ENCODE data around the gene IFIT1. TPM values are rescaled to one million over a fixed set of nuclear protein-coding genes. Genes with fewer than 3 reads are reported as not detected.
A peak's percentile ranks its signal among the peaks of the same experiment; 100 is the strongest.
"Not testable (repeated sequence)": the region's sequence is repeated elsewhere in the genome, so short reads cannot be mapped to it uniquely, and the experiment has no call there.

IFIT1 gene, protein sequence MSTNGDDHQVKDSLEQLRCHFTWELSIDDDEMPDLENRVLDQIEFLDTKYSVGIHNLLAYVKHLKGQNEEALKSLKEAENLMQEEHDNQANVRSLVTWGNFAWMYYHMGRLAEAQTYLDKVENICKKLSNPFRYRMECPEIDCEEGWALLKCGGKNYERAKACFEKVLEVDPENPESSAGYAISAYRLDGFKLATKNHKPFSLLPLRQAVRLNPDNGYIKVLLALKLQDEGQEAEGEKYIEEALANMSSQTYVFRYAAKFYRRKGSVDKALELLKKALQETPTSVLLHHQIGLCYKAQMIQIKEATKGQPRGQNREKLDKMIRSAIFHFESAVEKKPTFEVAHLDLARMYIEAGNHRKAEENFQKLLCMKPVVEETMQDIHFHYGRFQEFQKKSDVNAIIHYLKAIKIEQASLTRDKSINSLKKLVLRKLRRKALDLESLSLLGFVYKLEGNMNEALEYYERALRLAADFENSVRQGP
- polyA plus RNA-seq (2013, experiment 1 of 2) = 4.0 TPM
- 6.5 TPM for polyA plus RNA-seq (2013, experiment 2 of 2)

DNA sequence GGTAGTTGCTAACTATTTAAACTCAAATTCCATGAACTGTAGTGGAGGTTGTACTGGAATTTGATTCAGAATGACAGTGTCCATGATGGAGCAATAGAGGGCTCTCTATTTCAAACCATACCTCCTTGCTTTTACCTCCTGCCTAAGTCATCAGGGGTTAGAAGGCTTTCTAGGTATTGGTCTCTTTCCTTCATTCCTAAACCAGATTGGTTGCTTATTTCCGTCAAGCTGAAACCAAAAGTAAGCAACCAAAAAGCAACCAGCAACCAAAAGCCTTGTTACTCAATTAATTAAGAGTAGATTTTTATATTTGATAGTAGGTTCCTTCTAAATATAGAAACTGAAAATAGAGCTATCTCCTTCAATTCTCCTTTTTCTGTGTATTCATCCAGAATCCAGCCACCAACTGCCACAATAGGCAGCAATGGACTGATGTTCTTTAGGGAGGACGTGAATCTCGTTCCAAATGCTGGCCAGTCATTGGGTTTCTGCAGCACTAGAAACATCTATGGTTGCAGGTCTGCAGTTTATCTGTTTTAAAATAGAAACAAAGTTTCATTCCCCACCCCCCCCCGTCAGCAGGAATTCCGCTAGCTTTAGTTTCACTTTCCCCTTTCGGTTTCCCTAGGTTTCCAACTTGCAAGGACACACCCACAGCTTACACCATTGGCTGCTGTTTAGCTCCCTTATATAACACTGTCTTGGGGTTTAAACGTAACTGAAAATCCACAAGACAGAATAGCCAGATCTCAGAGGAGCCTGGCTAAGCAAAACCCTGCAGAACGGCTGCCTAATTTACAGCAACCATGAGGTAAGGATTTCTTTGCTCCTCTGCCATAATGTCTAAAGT lies at the start of gene IFIT1:
Gene IFIT1, plus strand, starts transcription at position 717 of the 850 bp plus-strand sequence. Its CDS starts 90 bp downstream, at position 807.
- Histone ChIP-seq H3K27me3 (ENCODE audit: insufficient read depth, low read length) (no peaks in the 10 kb centered on the region), H3K4me1 (ENCODE audit: insufficient read depth, low read length) (peaks cover 20% of the 10 kb centered on the region), H3K9ac (ENCODE audit: low read depth, low read length) (peak within 1 kb of the TSS; percentile 6; the same call in 1 of the 2 replicates), H3K9me3 (ENCODE audit: insufficient read depth, low read depth, low read length) (no peaks in the 10 kb centered on the region), H3K27ac (ENCODE audit: low read depth, low read length) (peak within 1 kb of the TSS; percentile 31; the same call in 1 of the 2 replicates), H3K4me3 (ENCODE audit: low read length) (peak within 1 kb of the TSS; percentile 56), H3K36me3 (ENCODE audit: insufficient read depth, low read length) (no peaks in the 10 kb centered on the region)
- WGBS = 11% methylated on average over 8 of the region's 8 CpGs

DNA sequence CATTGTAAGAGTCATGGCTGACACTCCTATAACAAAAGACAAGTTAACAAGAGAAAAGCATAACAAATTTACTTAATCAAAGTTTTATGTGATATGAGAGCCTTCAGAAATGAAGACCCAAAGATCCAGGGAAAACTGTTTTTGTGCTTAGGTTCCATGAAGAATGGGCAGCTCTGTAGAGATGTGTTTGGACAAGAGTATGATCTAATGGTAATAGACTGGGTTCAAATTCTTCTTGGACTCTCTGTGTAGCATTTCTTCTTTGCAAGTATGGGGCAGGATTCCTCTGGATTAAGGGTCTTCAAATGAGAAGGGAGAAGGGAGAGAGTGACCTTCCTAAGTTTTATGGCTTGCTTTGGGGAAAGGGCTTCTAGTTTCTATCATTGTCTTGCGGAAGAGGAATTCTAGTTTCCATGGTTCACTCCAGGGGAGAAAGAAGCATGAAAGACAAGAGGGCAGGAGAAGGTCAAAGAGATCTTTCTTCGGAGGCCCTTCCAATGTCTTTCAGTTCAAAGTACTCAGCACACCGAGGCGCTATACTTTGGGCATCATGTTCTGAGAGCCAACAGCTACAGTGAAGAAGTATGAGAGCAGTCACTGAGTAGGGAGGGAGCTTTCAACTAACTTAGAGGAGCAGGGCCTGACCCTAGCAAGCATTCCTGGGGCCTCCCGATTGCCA lies 49.2 kb upstream of the IFIT1 start:
- 82% methylated on average over 5 of the region's 5 CpGs for WGBS
- Histone ChIP-seq H3K27ac (ENCODE audit: low read depth, low read length) (no peak overlapping the region), H3K27me3 (ENCODE audit: insufficient read depth, low read length) (no peaks in the 10 kb centered on the region), H3K4me3 (ENCODE audit: low read length) (no peak overlapping the region), H3K4me1 (ENCODE audit: insufficient read depth, low read length) (peaks cover 50% of the 10 kb centered on the region), H3K9me3 (ENCODE audit: insufficient read depth, low read depth, low read length) (no peaks in the 10 kb centered on the region), H3K36me3 (ENCODE audit: insufficient read depth, low read length) (no peaks in the 10 kb centered on the region), H3K9ac (ENCODE audit: low read depth, low read length) (no peak overlapping the region)

DNA sequence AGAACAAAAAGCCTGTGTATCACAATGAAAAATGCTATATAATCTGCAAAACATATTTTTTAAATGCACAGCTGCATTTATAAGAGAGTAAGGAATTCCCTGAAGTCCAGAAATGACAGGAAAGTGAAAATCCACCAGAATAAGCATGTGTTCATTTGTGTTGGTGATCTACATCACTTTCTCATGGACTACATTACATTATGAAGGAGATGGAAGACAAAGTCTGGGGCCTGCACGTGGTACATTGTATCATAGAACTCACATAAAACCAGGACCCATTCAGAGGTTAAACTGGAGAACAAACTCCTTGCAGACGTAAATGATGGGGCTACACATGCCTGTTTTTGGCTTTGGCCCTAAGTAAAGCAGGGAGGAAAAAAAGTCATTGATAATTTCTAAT lies 48.3 kb upstream of the IFIT1 start:
- Histone ChIP-seq H3K4me1 (ENCODE audit: insufficient read depth, low read length) (peaks cover 59% of the 10 kb centered on the region), H3K27me3 (ENCODE audit: insufficient read depth, low read length) (no peaks in the 10 kb centered on the region), H3K9me3 (ENCODE audit: insufficient read depth, low read depth, low read length) (no peaks in the 10 kb centered on the region), H3K27ac (ENCODE audit: low read depth, low read length) (no peak overlapping the region), H3K36me3 (ENCODE audit: insufficient read depth, low read length) (no peaks in the 10 kb centered on the region), H3K4me3 (ENCODE audit: low read length) (no peak overlapping the region), H3K9ac (ENCODE audit: low read depth, low read length) (no peak overlapping the region)
- WGBS = 93% methylated on average over 2 of the region's 2 CpGs

DNA sequence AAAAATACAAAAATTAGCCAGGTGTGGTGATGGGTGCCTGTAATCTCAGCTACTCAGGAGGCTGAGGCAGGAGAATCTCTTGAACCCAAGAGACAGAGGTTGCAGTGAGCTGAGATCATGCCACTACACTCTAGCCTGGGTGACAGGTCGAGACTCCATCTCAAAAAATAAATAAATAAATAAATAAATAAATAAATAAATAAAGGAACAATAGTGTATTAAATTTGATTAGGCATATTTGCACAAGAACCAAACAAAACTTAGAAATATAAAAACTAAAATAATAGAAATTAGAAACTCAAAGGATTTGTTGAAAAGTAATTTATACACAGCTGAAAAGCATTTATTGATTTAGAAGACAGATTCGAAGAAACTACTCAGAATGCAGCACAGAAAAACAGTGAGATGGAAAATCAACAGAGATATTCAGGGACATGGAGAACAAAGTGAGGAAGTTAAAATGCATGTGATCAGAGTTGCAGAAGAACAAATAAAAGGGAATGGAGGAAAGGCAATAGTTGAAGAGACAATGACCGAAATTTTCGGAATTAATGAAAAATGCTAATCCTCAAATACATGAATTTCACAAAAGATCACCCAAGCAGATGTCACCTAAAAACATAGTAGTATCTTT lies 46.9 kb upstream of the IFIT1 start:
- WGBS = 100% methylated on average over 1 of the region's 4 CpGs
- Histone ChIP-seq H3K9ac (ENCODE audit: low read depth, low read length) (no peak overlapping the region), H3K9me3 (ENCODE audit: insufficient read depth, low read depth, low read length) (no peaks in the 10 kb centered on the region), H3K36me3 (ENCODE audit: insufficient read depth, low read length) (no peaks in the 10 kb centered on the region), H3K27ac (ENCODE audit: low read depth, low read length) (peak overlapping the region; percentile 83; the same call in 1 of the 2 replicates), H3K4me1 (ENCODE audit: insufficient read depth, low read length) (peaks cover 59% of the 10 kb centered on the region), H3K27me3 (ENCODE audit: insufficient read depth, low read length) (no peaks in the 10 kb centered on the region), H3K4me3 (ENCODE audit: low read length) (no peak overlapping the region)

DNA sequence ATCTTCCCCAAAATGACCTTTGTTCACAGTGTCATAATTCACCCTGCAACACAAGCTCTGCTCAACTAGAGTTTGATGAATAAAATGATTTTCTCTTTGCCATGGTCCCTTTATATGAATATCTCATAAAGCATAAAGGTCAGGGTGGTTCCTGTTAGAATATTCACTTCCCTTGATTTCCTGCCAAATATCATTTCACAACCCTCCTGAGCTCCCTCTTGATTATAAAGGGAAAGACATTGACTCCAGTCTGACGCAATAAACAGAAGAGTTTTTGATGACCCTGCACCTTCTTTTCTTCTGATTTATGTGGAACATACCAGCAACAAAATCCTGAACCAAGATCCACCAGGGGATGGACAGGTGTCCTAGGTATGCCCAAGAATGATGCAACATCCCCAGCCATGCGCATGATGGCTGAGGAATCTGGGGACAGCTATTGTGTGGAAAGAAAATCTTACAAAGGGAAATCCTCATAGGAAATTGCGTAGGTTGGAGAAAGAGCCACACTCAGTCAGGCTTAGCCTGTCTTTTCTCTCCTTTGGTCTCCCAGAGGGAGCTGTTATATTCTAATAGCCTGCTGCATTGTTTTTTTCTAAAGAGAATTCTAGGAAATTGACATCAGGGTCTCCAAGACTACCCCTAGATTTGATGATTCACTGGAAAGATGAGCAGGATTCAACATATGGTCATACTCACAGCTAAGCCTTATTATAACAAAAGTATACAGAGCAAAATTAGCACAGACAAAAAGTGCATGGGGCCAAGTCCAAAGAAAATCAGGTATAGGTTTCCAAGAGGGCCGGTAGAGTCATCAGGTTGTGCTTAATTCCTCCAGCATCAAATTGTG lies 45.8 kb upstream of the IFIT1 start:
- H3K27ac ChIP-seq (ENCODE audit: low read depth, low read length) = peak overlapping the region; percentile 83
- no peaks in the 10 kb centered on the region for H3K9me3 ChIP-seq (ENCODE audit: insufficient read depth, low read depth, low read length)
- H3K9ac ChIP-seq (ENCODE audit: low read depth, low read length) = peak overlapping the region; percentile 55
- no peaks in the 10 kb centered on the region for H3K36me3 ChIP-seq (ENCODE audit: insufficient read depth, low read length)
- 87% methylated on average over 4 of the region's 4 CpGs for WGBS
- no peak overlapping the region for H3K4me3 ChIP-seq (ENCODE audit: low read length)
- H3K4me1 ChIP-seq (ENCODE audit: insufficient read depth, low read length) = peaks cover 65% of the 10 kb centered on the region
- H3K27me3 ChIP-seq (ENCODE audit: insufficient read depth, low read length) = no peaks in the 10 kb centered on the region

DNA sequence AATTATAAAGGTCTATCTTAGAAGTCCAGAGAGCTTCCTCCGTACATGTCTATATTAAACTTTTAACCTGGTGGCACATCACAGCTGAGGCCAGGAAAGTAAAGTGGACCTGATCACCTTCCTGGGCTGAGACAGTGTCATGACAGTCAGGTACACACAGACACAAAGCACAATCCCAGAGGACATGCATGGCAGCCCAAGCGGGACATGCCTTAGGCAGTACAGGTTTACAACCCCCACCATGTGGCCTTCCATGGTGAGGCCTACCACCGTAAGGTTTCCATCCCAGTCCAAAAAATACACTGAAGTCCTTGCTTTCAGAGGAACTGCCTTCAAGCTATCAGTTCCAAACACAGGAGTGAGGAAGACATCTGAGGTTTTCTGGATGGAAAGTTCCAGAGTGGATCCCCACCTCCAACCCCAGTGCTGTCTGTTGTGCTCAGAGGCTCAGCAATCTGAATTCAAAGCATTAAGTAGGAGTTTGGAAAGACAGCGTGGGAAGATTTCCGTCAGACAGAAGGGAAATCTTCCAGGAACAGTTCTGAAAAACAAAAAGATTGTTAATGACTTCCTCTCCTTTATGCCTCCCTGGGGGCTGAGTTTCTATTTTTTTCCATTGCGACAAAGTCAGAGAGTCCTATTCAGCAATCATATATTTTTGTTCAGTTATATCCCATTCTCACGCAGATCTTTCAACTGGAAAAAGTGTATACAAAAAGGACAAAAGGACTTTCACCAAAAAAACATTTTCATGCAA lies 44.5 kb upstream of the IFIT1 start:
- H3K4me3 ChIP-seq (ENCODE audit: low read length) = no peak overlapping the region
- peak overlapping the region; percentile 83; the same call in 1 of the 2 replicates for H3K27ac ChIP-seq (ENCODE audit: low read depth, low read length)
- H3K36me3 ChIP-seq (ENCODE audit: insufficient read depth, low read length) = no peaks in the 10 kb centered on the region
- peaks cover 63% of the 10 kb centered on the region for H3K4me1 ChIP-seq (ENCODE audit: insufficient read depth, low read length)
- H3K9ac ChIP-seq (ENCODE audit: low read depth, low read length) = no peak overlapping the region
- H3K9me3 ChIP-seq (ENCODE audit: insufficient read depth, low read depth, low read length) = no peaks in the 10 kb centered on the region
- no peaks in the 10 kb centered on the region for H3K27me3 ChIP-seq (ENCODE audit: insufficient read depth, low read length)
- WGBS = 91% methylated on average over 7 of the region's 7 CpGs

DNA sequence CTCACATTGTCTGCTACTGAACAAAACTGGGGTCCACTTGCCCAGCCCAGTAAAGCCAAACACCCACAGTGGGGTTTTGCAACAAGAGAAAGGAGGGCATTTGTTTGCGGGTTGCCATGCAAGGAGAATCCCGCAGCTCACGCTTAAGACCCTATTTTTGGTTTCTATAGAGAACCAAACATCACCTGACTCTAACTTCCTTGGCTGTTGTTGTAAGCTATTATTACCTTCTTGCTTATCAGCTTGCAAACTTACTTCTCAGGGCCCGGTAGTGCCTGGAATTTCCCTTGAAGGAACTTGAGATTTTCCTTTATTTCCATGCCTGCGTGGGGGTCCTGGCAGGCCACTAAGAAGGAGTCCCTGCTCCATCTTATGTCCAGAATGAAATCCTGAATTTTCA lies 43.9 kb upstream of the IFIT1 start:
- Histone ChIP-seq H3K27me3 (ENCODE audit: insufficient read depth, low read length) (no peaks in the 10 kb centered on the region), H3K4me3 (ENCODE audit: low read length) (no peak overlapping the region), H3K9ac (ENCODE audit: low read depth, low read length) (no peak overlapping the region), H3K27ac (ENCODE audit: low read depth, low read length) (0 out of 2 replicates have a peak overlapping the region, but pooled peaks have one; percentile 14), H3K9me3 (ENCODE audit: insufficient read depth, low read depth, low read length) (no peaks in the 10 kb centered on the region), H3K4me1 (ENCODE audit: insufficient read depth, low read length) (peaks cover 57% of the 10 kb centered on the region), H3K36me3 (ENCODE audit: insufficient read depth, low read length) (no peaks in the 10 kb centered on the region)
- 60% methylated on average over 5 of the region's 5 CpGs for WGBS

DNA sequence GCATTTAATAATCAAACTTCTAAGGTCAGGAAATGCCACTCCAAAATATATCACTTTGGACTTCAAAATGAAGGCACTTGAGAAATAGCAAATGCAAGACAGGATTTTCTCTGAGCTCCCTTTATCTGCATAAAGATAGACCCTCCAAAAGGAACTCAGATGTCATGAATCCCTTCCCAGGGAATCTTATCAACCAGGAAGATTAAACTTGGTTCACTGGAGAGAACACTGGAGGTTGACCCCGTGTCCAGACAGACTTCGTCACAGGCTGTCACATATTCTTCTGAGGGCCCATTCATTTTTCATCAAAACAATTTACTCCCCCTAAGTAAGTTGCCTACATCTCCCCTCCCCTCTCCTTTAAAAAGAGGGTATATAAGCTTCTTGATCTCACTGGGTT lies 43.4 kb upstream of the IFIT1 start:
- no peaks in the 10 kb centered on the region for H3K9me3 ChIP-seq (ENCODE audit: insufficient read depth, low read depth, low read length)
- H3K4me1 ChIP-seq (ENCODE audit: insufficient read depth, low read length) = peaks cover 52% of the 10 kb centered on the region
- H3K4me3 ChIP-seq (ENCODE audit: low read length) = no peak overlapping the region
- H3K27me3 ChIP-seq (ENCODE audit: insufficient read depth, low read length) = no peaks in the 10 kb centered on the region
- no peak overlapping the region for H3K9ac ChIP-seq (ENCODE audit: low read depth, low read length)
- WGBS = 87% methylated on average over 2 of the region's 2 CpGs
- no peaks in the 10 kb centered on the region for H3K36me3 ChIP-seq (ENCODE audit: insufficient read depth, low read length)
- 0 out of 2 replicates have a peak overlapping the region, but pooled peaks have one; percentile 14 for H3K27ac ChIP-seq (ENCODE audit: low read depth, low read length)

DNA sequence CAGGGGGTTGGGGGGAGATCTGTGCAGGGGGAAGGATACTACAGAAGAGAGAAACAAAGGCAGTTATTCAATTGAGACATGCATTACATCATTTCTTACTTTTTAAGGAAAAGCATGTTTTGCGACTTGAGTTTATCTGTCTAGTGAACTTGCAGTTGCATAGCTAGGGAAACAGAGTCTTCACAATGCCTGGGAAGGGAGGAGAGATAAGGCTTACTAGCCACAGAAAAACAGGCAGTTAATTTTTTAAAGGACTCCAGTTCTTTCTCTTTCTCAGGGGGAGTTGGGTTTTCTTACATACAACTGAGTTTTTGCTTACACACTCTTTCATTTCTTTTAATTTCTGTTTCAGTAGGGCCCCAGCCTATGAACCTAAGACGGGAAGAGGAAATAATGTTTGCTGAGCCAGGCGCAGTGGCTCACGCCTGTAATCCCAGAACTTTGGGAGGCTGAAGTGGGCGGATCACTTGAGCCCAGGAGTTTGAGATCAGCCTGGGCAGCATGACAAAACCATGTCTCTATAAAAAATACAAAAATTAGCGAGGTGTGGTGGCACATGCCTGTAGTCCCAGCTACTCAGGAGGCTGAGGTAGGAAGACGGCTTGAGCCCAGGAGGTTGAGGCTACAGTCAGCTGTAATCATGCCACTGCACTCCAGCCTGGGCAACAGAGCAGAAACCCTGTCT lies 41.6 kb upstream of the IFIT1 start:
- H3K36me3 ChIP-seq (ENCODE audit: insufficient read depth, low read length); H3K4me3 ChIP-seq (ENCODE audit: low read length); H3K9me3 ChIP-seq (ENCODE audit: insufficient read depth, low read depth, low read length); H3K9ac ChIP-seq (ENCODE audit: low read depth, low read length); H3K27me3 ChIP-seq (ENCODE audit: insufficient read depth, low read length): not testable (repeated sequence)
- 81% methylated on average over 7 of the region's 7 CpGs for WGBS
- peaks cover 46% of the 10 kb centered on the region for H3K4me1 ChIP-seq (ENCODE audit: insufficient read depth, low read length)
- 0 out of 2 replicates have a peak overlapping the region, but pooled peaks have one; percentile 0 for H3K27ac ChIP-seq (ENCODE audit: low read depth, low read length)
